ENCODE results near the gene MOB3B.

DNA sequence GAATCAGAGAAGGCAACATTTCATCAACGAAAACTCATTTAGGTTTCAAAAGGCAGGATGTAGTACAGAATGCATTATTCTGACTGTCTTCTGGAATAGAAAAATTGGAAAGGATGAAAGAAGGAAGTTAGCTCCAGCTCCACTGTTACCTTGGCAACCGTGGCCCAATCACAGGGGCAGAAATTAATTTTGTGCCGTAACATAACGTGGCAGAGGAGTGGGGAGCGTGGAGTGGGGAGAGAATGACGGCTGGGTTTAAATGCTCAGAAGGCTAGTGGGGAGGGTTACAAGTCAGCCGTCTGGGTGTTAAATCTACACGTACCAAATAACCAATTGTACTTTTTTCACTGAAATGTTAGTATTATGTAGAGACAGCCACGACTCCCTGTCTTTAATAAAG, 200.3 kb downstream of the MOB3B start:
- TF ChIP-seq SNAI2 (CRISPR knock-in tag; IDR thresholded peaks at IDR 0.05) (no peak), TCF4 (CRISPR knock-in tag; IDR thresholded peaks at IDR 0.05; ENCODE audit: borderline replicate concordance) (no peak), POU6F1 (CRISPR knock-in tag; IDR thresholded peaks at IDR 0.05; ENCODE audit: borderline replicate concordance, low read depth) (no peak), ARNTL (CRISPR knock-in tag; IDR thresholded peaks at IDR 0.05; ENCODE audit: borderline replicate concordance, low read depth) (no peak), TSHZ2 (CRISPR knock-in tag; IDR thresholded peaks at IDR 0.05) (no peak), BACH2 (CRISPR knock-in tag; IDR thresholded peaks at IDR 0.05; ENCODE audit: borderline replicate concordance) (no peak), PATZ1 (CRISPR knock-in tag; IDR thresholded peaks at IDR 0.05; ENCODE audit: borderline replicate concordance) (no peak), ZNF8 (CRISPR knock-in tag; IDR thresholded peaks at IDR 0.05) (no peak), OSR1 (CRISPR knock-in tag; IDR thresholded peaks at IDR 0.05) (no peak), RARB (CRISPR knock-in tag; IDR thresholded peaks at IDR 0.05) (no peak)
- TF ChIP-seq, protein P1, sequence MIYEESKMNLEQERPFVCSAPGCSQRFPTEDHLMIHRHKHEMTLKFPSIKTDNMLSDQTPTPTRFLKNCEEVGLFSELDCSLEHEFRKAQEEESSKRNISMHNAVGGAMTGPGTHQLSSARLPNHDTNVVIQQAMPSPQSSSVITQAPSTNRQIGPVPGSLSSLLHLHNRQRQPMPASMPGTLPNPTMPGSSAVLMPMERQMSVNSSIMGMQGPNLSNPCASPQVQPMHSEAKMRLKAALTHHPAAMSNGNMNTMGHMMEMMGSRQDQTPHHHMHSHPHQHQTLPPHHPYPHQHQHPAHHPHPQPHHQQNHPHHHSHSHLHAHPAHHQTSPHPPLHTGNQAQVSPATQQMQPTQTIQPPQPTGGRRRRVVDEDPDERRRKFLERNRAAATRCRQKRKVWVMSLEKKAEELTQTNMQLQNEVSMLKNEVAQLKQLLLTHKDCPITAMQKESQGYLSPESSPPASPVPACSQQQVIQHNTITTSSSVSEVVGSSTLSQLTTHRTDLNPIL (CRISPR knock-in tag; IDR thresholded peaks at IDR 0.05; ENCODE audit: low read depth), result no peak

All from SK-N-SH treated with all-trans-retinoic acid at 6 μM for 48 hours (cell line).